HEK293 (cell line): ENCODE results near the gene HSPBAP1.
A peak's percentile ranks its signal among the peaks of the same experiment; 100 is the strongest.

Source experiments
- FEZF1 ChIP-seq: fragments of 450-650 bp; formaldehyde crosslinking; IDR thresholded peaks from 2 replicates; pipeline ENCODE4 v1.5.1; 2016; ENCODE audit warnings: missing biosample characterization, missing genetic modification characterization
- KLF9 ChIP-seq: fragments of 450-650 bp; formaldehyde crosslinking; IDR thresholded peaks from 2 replicates; pipeline ENCODE4 v1.5.1; 2016; ENCODE audit warnings: missing biosample characterization, missing genetic modification characterization, low read depth
- ZIC2 ChIP-seq: fragments of 450-650 bp; formaldehyde crosslinking; IDR thresholded peaks from 2 replicates; pipeline ENCODE4 v1.5.1; 2016; ENCODE audit warnings: missing biosample characterization, missing genetic modification characterization
- ZNF169 ChIP-seq: fragments of 450-650 bp; formaldehyde crosslinking; IDR thresholded peaks from 2 replicates; pipeline ENCODE4 v1.5.1; 2016; ENCODE audit warnings: missing biosample characterization, missing genetic modification characterization
- ZNF239 ChIP-seq: fragments of 450-650 bp; formaldehyde crosslinking; IDR thresholded peaks from 2 replicates; pipeline ENCODE4 v1.5.1; 2016; ENCODE audit warnings: missing biosample characterization, missing genetic modification characterization
- ZNF354C ChIP-seq: fragments of 450-650 bp; formaldehyde crosslinking; IDR thresholded peaks from 2 replicates; pipeline ENCODE4 v1.5.1; 2016; ENCODE audit warnings: missing biosample characterization, missing genetic modification characterization, low read depth, borderline replicate concordance
- ZNF404 ChIP-seq: fragments of 450-650 bp; formaldehyde crosslinking; IDR thresholded peaks from 2 replicates; pipeline ENCODE4 v1.5.1; 2017; ENCODE audit warnings: missing biosample characterization, missing genetic modification characterization
- ZNF600 ChIP-seq: fragments of 450-650 bp; formaldehyde crosslinking; IDR thresholded peaks from 2 replicates; pipeline ENCODE4 v1.5.1; 2016; ENCODE audit warnings: missing biosample characterization, missing genetic modification characterization
- ZNF677 ChIP-seq: fragments of 450-650 bp; IDR thresholded peaks from 2 replicates; pipeline ENCODE4 v1.5.0; 2018; ENCODE audit warnings: missing biosample characterization, mild to moderate bottlenecking, missing genetic modification characterization, moderate library complexity
- ZNF707 ChIP-seq: fragments of 450-650 bp; formaldehyde crosslinking; IDR thresholded peaks from 2 replicates; pipeline ENCODE4 v1.5.1; 2016; ENCODE audit warnings: missing biosample characterization, missing genetic modification characterization
- ZNF830 ChIP-seq: fragments of 450-650 bp; IDR thresholded peaks from 2 replicates; pipeline ENCODE4 v1.5.0; 2018; ENCODE audit warnings: missing biosample characterization, missing genetic modification characterization, low read depth, mild to moderate bottlenecking, moderate library complexity
- ZSCAN23 ChIP-seq: fragments of 450-650 bp; formaldehyde crosslinking; IDR thresholded peaks from 2 replicates; pipeline ENCODE4 v1.5.1; 2016; ENCODE audit warnings: missing biosample characterization, missing genetic modification characterization
- TF ChIP-seq, protein P1 (sequence below): fragments of 450-650 bp; IDR thresholded peaks from 2 replicates; pipeline ENCODE4 v1.5.1; 2018; ENCODE audit warnings: missing biosample characterization, missing genetic modification characterization
- TF ChIP-seq, protein P2 (sequence below): fragments of 450-650 bp; formaldehyde crosslinking; IDR thresholded peaks from 2 replicates; pipeline ENCODE4 v1.5.1; 2016; ENCODE audit warnings: missing biosample characterization, missing genetic modification characterization
- TF ChIP-seq, protein P3 (sequence below): fragments of 450-650 bp; formaldehyde crosslinking; IDR thresholded peaks from 2 replicates; pipeline ENCODE4 v1.5.1; 2017; ENCODE audit warnings: missing biosample characterization, missing genetic modification characterization
- TF ChIP-seq, protein P4 (sequence below): fragments of 450-650 bp; formaldehyde crosslinking; IDR thresholded peaks from 2 replicates; pipeline ENCODE4 v1.5.1; 2016; ENCODE audit warnings: missing biosample characterization, missing genetic modification characterization
- TF ChIP-seq, protein P5 (sequence below): fragments of 450-650 bp; formaldehyde crosslinking; IDR thresholded peaks from 2 replicates; pipeline ENCODE4 v1.5.1; 2016; ENCODE audit warnings: missing biosample characterization, missing genetic modification characterization
- TF ChIP-seq, protein P6 (sequence below): fragments of 450-650 bp; formaldehyde crosslinking; IDR thresholded peaks from 2 replicates; pipeline ENCODE4 v1.5.1; 2016; ENCODE audit warnings: missing biosample characterization, missing genetic modification characterization, low read depth
- TF ChIP-seq, protein P7 (sequence below): fragments of 450-650 bp; formaldehyde crosslinking; IDR thresholded peaks from 2 replicates; pipeline ENCODE4 v1.5.1; 2016; ENCODE audit warnings: missing biosample characterization, missing genetic modification characterization
- TF ChIP-seq, protein P8 (sequence below): fragments of 450-650 bp; formaldehyde crosslinking; IDR thresholded peaks from 2 replicates; pipeline ENCODE4 v1.5.1; 2016; ENCODE audit warnings: missing biosample characterization, missing genetic modification characterization

Gene HSPBAP1

DNA sequence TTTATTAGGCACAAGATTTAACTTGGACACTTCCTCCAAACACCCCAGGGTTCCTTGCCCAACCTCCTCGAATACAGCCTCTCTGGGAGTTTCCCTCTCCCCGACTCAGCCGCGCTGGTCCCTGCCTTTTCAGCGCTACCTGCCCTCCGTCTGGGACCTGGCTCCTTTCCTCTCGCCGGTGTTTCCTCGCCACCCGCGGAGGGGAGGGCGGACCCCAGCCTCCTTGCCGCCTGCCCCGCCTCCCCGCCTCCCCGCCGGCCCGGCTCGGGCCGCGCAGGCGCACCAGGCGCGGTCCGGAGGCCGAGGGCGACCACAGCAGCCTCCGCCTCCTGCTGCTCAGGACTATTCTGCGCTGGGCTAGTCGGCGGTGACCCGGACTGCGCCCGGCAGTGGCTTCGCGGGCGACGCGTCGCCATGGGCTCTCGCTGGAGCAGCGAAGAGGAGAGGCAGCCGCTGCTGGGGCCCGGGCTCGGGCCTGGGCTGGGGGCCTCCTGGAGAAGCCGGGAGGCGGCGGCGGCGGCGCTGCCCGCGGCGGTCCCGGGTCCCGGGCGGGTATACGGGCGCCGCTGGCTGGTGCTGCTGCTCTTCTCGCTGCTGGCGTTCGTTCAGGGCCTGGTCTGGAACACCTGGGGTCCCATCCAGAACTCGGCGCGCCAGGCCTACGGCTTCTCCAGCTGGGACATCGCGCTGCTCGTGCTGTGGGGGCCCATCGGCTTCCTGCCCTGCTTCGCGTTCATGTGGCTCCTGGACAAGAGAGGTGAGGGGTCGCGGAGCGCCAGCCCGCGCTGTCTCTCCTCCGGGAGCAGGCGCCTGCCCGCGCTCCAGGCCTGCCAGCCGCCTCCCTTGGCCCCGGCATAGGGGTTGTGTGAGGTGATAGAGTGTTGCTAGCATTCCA lies 1.4 kb upstream of the HSPBAP1 start, which contains the start of gene SLC49A4 (continued):
- TF ChIP-seq, protein P1, sequence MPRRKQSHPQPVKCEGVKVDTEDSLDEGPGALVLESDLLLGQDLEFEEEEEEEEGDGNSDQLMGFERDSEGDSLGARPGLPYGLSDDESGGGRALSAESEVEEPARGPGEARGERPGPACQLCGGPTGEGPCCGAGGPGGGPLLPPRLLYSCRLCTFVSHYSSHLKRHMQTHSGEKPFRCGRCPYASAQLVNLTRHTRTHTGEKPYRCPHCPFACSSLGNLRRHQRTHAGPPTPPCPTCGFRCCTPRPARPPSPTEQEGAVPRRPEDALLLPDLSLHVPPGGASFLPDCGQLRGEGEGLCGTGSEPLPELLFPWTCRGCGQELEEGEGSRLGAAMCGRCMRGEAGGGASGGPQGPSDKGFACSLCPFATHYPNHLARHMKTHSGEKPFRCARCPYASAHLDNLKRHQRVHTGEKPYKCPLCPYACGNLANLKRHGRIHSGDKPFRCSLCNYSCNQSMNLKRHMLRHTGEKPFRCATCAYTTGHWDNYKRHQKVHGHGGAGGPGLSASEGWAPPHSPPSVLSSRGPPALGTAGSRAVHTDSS, result no peak
- TF ChIP-seq, protein P2, sequence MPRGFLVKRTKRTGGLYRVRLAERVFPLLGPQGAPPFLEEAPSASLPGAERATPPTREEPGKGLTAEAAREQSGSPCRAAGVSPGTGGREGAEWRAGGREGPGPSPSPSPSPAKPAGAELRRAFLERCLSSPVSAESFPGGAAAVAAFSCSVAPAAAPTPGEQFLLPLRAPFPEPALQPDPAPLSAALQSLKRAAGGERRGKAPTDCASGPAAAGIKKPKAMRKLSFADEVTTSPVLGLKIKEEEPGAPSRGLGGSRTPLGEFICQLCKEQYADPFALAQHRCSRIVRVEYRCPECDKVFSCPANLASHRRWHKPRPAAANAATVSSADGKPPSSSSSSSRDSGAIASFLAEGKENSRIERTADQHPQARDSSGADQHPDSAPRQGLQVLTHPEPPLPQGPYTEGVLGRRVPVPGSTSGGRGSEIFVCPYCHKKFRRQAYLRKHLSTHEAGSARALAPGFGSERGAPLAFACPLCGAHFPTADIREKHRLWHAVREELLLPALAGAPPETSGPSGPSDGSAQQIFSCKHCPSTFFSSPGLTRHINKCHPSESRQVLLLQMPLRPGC, result 0 out of 2 replicates have a peak, but pooled peaks have one; percentile 22
- TF ChIP-seq ZNF169 (tag by site-specific recombination) (no peak), ZNF404 (no peak), KLF9 (peak; percentile 54), ZSCAN23 (tag by site-specific recombination) (no peak), ZNF239 (no peak), ZNF600 (tag by site-specific recombination) (peak; percentile 80), ZNF354C (no peak), ZNF707 (tag by site-specific recombination) (no peak), ZNF830 (tag by site-specific recombination) (no peak), ZNF677 (tag by site-specific recombination) (no peak), ZIC2 (peak; percentile 73), FEZF1 (tag by site-specific recombination) (peak; percentile 43; the same call in 1 of the 2 replicates)
- TF ChIP-seq, protein P3, sequence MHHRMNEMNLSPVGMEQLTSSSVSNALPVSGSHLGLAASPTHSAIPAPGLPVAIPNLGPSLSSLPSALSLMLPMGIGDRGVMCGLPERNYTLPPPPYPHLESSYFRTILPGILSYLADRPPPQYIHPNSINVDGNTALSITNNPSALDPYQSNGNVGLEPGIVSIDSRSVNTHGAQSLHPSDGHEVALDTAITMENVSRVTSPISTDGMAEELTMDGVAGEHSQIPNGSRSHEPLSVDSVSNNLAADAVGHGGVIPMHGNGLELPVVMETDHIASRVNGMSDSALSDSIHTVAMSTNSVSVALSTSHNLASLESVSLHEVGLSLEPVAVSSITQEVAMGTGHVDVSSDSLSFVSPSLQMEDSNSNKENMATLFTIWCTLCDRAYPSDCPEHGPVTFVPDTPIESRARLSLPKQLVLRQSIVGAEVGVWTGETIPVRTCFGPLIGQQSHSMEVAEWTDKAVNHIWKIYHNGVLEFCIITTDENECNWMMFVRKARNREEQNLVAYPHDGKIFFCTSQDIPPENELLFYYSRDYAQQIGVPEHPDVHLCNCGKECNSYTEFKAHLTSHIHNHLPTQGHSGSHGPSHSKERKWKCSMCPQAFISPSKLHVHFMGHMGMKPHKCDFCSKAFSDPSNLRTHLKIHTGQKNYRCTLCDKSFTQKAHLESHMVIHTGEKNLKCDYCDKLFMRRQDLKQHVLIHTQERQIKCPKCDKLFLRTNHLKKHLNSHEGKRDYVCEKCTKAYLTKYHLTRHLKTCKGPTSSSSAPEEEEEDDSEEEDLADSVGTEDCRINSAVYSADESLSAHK (tag by site-specific recombination), result peak; percentile 77
- TF ChIP-seq, protein P4, sequence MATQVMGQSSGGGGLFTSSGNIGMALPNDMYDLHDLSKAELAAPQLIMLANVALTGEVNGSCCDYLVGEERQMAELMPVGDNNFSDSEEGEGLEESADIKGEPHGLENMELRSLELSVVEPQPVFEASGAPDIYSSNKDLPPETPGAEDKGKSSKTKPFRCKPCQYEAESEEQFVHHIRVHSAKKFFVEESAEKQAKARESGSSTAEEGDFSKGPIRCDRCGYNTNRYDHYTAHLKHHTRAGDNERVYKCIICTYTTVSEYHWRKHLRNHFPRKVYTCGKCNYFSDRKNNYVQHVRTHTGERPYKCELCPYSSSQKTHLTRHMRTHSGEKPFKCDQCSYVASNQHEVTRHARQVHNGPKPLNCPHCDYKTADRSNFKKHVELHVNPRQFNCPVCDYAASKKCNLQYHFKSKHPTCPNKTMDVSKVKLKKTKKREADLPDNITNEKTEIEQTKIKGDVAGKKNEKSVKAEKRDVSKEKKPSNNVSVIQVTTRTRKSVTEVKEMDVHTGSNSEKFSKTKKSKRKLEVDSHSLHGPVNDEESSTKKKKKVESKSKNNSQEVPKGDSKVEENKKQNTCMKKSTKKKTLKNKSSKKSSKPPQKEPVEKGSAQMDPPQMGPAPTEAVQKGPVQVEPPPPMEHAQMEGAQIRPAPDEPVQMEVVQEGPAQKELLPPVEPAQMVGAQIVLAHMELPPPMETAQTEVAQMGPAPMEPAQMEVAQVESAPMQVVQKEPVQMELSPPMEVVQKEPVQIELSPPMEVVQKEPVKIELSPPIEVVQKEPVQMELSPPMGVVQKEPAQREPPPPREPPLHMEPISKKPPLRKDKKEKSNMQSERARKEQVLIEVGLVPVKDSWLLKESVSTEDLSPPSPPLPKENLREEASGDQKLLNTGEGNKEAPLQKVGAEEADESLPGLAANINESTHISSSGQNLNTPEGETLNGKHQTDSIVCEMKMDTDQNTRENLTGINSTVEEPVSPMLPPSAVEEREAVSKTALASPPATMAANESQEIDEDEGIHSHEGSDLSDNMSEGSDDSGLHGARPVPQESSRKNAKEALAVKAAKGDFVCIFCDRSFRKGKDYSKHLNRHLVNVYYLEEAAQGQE (tag by site-specific recombination), result 0 out of 2 replicates have a peak, but pooled peaks have one; percentile 28
- TF ChIP-seq, protein P5, sequence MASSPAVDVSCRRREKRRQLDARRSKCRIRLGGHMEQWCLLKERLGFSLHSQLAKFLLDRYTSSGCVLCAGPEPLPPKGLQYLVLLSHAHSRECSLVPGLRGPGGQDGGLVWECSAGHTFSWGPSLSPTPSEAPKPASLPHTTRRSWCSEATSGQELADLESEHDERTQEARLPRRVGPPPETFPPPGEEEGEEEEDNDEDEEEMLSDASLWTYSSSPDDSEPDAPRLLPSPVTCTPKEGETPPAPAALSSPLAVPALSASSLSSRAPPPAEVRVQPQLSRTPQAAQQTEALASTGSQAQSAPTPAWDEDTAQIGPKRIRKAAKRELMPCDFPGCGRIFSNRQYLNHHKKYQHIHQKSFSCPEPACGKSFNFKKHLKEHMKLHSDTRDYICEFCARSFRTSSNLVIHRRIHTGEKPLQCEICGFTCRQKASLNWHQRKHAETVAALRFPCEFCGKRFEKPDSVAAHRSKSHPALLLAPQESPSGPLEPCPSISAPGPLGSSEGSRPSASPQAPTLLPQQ (tag by site-specific recombination), result peak; percentile 35; the same call in 1 of the 2 replicates
- TF ChIP-seq, protein P6, sequence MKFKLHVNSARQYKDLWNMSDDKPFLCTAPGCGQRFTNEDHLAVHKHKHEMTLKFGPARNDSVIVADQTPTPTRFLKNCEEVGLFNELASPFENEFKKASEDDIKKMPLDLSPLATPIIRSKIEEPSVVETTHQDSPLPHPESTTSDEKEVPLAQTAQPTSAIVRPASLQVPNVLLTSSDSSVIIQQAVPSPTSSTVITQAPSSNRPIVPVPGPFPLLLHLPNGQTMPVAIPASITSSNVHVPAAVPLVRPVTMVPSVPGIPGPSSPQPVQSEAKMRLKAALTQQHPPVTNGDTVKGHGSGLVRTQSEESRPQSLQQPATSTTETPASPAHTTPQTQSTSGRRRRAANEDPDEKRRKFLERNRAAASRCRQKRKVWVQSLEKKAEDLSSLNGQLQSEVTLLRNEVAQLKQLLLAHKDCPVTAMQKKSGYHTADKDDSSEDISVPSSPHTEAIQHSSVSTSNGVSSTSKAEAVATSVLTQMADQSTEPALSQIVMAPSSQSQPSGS, result no peak
- TF ChIP-seq, protein P7, sequence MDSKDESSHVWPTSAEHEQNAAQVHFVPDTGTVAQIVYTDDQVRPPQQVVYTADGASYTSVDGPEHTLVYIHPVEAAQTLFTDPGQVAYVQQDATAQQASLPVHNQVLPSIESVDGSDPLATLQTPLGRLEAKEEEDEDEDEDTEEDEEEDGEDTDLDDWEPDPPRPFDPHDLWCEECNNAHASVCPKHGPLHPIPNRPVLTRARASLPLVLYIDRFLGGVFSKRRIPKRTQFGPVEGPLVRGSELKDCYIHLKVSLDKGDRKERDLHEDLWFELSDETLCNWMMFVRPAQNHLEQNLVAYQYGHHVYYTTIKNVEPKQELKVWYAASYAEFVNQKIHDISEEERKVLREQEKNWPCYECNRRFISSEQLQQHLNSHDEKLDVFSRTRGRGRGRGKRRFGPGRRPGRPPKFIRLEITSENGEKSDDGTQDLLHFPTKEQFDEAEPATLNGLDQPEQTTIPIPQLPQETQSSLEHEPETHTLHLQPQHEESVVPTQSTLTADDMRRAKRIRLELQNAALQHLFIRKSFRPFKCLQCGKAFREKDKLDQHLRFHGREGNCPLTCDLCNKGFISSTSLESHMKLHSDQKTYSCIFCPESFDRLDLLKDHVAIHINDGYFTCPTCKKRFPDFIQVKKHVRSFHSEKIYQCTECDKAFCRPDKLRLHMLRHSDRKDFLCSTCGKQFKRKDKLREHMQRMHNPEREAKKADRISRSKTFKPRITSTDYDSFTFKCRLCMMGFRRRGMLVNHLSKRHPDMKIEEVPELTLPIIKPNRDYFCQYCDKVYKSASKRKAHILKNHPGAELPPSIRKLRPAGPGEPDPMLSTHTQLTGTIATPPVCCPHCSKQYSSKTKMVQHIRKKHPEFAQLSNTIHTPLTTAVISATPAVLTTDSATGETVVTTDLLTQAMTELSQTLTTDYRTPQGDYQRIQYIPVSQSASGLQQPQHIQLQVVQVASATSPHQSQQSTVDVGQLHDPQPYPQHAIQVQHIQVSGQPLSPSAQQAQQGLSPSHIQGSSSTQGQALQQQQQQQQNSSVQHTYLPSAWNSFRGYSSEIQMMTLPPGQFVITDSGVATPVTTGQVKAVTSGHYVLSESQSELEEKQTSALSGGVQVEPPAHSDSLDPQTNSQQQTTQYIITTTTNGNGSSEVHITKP (tag by site-specific recombination), result peak; percentile 67
- TF ChIP-seq, protein P8, sequence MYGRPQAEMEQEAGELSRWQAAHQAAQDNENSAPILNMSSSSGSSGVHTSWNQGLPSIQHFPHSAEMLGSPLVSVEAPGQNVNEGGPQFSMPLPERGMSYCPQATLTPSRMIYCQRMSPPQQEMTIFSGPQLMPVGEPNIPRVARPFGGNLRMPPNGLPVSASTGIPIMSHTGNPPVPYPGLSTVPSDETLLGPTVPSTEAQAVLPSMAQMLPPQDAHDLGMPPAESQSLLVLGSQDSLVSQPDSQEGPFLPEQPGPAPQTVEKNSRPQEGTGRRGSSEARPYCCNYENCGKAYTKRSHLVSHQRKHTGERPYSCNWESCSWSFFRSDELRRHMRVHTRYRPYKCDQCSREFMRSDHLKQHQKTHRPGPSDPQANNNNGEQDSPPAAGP, result 0 out of 2 replicates have a peak, but pooled peaks have one; percentile 23
